ENCODE results near the gene HJV.
"Not testable (repeated sequence)": the region's sequence is repeated elsewhere in the genome, so short reads cannot be mapped to it uniquely, and the experiment has no call there.

GRCh38 chr1:146051852-146052676, 30.5 kb upstream of the HJV start:
- TF ChIP-seq, protein P1, sequence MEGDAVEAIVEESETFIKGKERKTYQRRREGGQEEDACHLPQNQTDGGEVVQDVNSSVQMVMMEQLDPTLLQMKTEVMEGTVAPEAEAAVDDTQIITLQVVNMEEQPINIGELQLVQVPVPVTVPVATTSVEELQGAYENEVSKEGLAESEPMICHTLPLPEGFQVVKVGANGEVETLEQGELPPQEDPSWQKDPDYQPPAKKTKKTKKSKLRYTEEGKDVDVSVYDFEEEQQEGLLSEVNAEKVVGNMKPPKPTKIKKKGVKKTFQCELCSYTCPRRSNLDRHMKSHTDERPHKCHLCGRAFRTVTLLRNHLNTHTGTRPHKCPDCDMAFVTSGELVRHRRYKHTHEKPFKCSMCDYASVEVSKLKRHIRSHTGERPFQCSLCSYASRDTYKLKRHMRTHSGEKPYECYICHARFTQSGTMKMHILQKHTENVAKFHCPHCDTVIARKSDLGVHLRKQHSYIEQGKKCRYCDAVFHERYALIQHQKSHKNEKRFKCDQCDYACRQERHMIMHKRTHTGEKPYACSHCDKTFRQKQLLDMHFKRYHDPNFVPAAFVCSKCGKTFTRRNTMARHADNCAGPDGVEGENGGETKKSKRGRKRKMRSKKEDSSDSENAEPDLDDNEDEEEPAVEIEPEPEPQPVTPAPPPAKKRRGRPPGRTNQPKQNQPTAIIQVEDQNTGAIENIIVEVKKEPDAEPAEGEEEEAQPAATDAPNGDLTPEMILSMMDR (IDR thresholded peaks at IDR 0.05) = not testable (repeated sequence)
- TF ChIP-seq POLR2A (IDR thresholded peaks at IDR 0.05) (peak; percentile 27 to 38), POLR2AphosphoS5 (IDR thresholded peaks at IDR 0.05) (peak; percentile 42 to 80 (median 65))
